Loucy (cell line): ENCODE results near the gene KCNQ2.

Source experiments
- H2AFZ ChIP-seq: fragments of 200-600 bp; sonication (generic); 2 replicates; pipeline ENCODE4 v1.6.0; 2016; ENCODE audit warnings: antibody characterized with exemption, mild to moderate bottlenecking, low read length, moderate library complexity
- H3F3A ChIP-seq: fragments of 200-600 bp; 2 replicates; pipeline ENCODE4 v1.6.0; 2016; ENCODE audit warnings: antibody characterized with exemption, low read depth, mild to moderate bottlenecking
- H3K27me3 ChIP-seq: fragments of 200-600 bp; sonication (generic); 2 replicates; pipeline ENCODE4 v1.6.1; 2014; ENCODE audit warnings: low read length, mild to moderate bottlenecking; ENCODE audit not compliant: insufficient read depth, poor library complexity, severe bottlenecking
- H3K36me3 ChIP-seq: fragments of 200-600 bp; sonication (generic); 2 replicates; pipeline ENCODE4 v1.6.1; 2016; ENCODE audit warnings: low read length; ENCODE audit not compliant: insufficient read depth
- H3K4me1 ChIP-seq: fragments of 200-600 bp; sonication (generic); 2 replicates; pipeline ENCODE4 v1.5.1; 2014; ENCODE audit warnings: low read length, mild to moderate bottlenecking; ENCODE audit not compliant: insufficient read depth, poor library complexity, severe bottlenecking
- H3K4me2 ChIP-seq: fragments of 200-600 bp; sonication (generic); 2 replicates; pipeline ENCODE4 v1.6.0; 2014; ENCODE audit warnings: antibody characterized with exemption, low read length, low read depth, mild to moderate bottlenecking; ENCODE audit not compliant: poor library complexity, severe bottlenecking
- H3K4me3 ChIP-seq: fragments of 200-600 bp; sonication (generic); 2 replicates; pipeline ENCODE4 v1.5.1; 2014; ENCODE audit warnings: low read length, mild to moderate bottlenecking, mixed read lengths; ENCODE audit not compliant: poor library complexity, severe bottlenecking
- H3K79me2 ChIP-seq: fragments of 200-600 bp; sonication (generic); 2 replicates; pipeline ENCODE4 v1.6.1; 2014; ENCODE audit warnings: low read length; ENCODE audit not compliant: insufficient read depth
- H3K9ac ChIP-seq: fragments of 200-600 bp; sonication (generic); 2 replicates; pipeline ENCODE4 v1.6.0; 2014; ENCODE audit warnings: mild to moderate bottlenecking, low read depth, low read length, moderate library complexity; ENCODE audit not compliant: poor library complexity, severe bottlenecking
- H3K9me2 ChIP-seq: fragments of 200-600 bp; sonication (generic); replicated peaks from 2 replicates; pipeline ENCODE4 v1.6.1; 2016; ENCODE audit warnings: low read depth, low read length, mixed read lengths
- H3K9me3 ChIP-seq: fragments of 200-600 bp; sonication (generic); 2 replicates; pipeline ENCODE4 v1.6.1; 2014; ENCODE audit warnings: mild to moderate bottlenecking, antibody characterized with exemption, low read length, low read depth; ENCODE audit not compliant: insufficient read depth
- H4K20me1 ChIP-seq: fragments of 200-600 bp; sonication (generic); 2 replicates; pipeline ENCODE4 v1.6.0; 2014; ENCODE audit warnings: antibody characterized with exemption, low read length, mild to moderate bottlenecking; ENCODE audit not compliant: insufficient read depth, poor library complexity, severe bottlenecking
- CTCF ChIP-seq: fragments of 200-600 bp; sonication (generic); conservative IDR thresholded peaks from 2 replicates; pipeline ENCODE4 v1.5.1; 2014; ENCODE audit warnings: mild to moderate bottlenecking, antibody characterized with exemption, low read length
- EZH2phosphoT487 ChIP-seq: fragments of 200-600 bp; IDR thresholded peaks from 2 replicates; pipeline ENCODE4 v1.6.1; 2018; ENCODE audit warnings: antibody characterized with exemption, mild to moderate bottlenecking, moderate library complexity, borderline replicate concordance

The KCNQ2 gene

GRCh38 chr20:63400486-63401210 lies 71.8 kb downstream of the KCNQ2 start:
- TF ChIP-seq EZH2phosphoT487 (no peak), CTCF (no peak)
- no peaks in the 10 kb centered on the region for H3K4me1 ChIP-seq
- no peaks in the 10 kb centered on the region for H3K9me3 ChIP-seq
- no peaks in the 10 kb centered on the region for H3K79me2 ChIP-seq
- H3K36me3 ChIP-seq: no peaks in the 10 kb centered on the region
- H3K9ac ChIP-seq: no peak overlapping the region
- no peaks in the 10 kb centered on the region for H3F3A ChIP-seq
- H4K20me1 ChIP-seq: no peaks in the 10 kb centered on the region
- no peak overlapping the region for H3K4me3 ChIP-seq
- H2AFZ ChIP-seq: no peak overlapping the region
- no peaks in the 10 kb centered on the region for H3K27me3 ChIP-seq
- H3K9me2 ChIP-seq: no peaks in the 10 kb centered on the region
- H3K4me2 ChIP-seq: no peak overlapping the region

- no peaks in the 10 kb centered on the region for H3K4me1 ChIP-seq
- no peaks in the 10 kb centered on the region for H3K36me3 ChIP-seq
- H3K9me2 ChIP-seq: no peaks in the 10 kb centered on the region
- H3K79me2 ChIP-seq: no peaks in the 10 kb centered on the region
- H3K9ac ChIP-seq: no peak overlapping the region
- no peak overlapping the region for H3K4me3 ChIP-seq
- H3K9me3 ChIP-seq: no peaks in the 10 kb centered on the region
- no peaks in the 10 kb centered on the region for H3K27me3 ChIP-seq
- no peak for TF ChIP-seq CTCF
- TF ChIP-seq EZH2phosphoT487: no peak
- H3F3A ChIP-seq: no peaks in the 10 kb centered on the region
- no peak overlapping the region for H3K4me2 ChIP-seq
- H2AFZ ChIP-seq: no peak overlapping the region
- no peaks in the 10 kb centered on the region for H4K20me1 ChIP-seq
Observed at GRCh38 chr20:63399596-63400375, 72.7 kb downstream of the KCNQ2 start.

- H3K36me3 ChIP-seq: no peaks in the 10 kb centered on the region
- no peaks in the 10 kb centered on the region for H3K4me1 ChIP-seq
- H3K27me3 ChIP-seq: no peaks in the 10 kb centered on the region
- no peak overlapping the region for H3K9ac ChIP-seq
- H3K9me2 ChIP-seq: no peaks in the 10 kb centered on the region
- H3K4me3 ChIP-seq: no peak overlapping the region
- TF ChIP-seq CTCF (no peak), EZH2phosphoT487 (no peak)
- H3F3A ChIP-seq: no peaks in the 10 kb centered on the region
- no peaks in the 10 kb centered on the region for H3K79me2 ChIP-seq
- no peaks in the 10 kb centered on the region for H4K20me1 ChIP-seq
- H3K4me2 ChIP-seq: no peak overlapping the region
- no peaks in the 10 kb centered on the region for H3K9me3 ChIP-seq
- no peak overlapping the region for H2AFZ ChIP-seq
Observed at GRCh38 chr20:63398744-63399514, 73.5 kb downstream of the KCNQ2 start.
